Dedifferentiated amniotic fluid mesenchymal stem cell (primary cell): ENCODE measurements around the gene LIM2.

Source experiments
- DNase-seq: peaks from one replicate; pipeline ENCODE4 v3.0.0-alpha.2; 2016; ENCODE audit errors: extremely low spot score

Gene LIM2

DNA sequence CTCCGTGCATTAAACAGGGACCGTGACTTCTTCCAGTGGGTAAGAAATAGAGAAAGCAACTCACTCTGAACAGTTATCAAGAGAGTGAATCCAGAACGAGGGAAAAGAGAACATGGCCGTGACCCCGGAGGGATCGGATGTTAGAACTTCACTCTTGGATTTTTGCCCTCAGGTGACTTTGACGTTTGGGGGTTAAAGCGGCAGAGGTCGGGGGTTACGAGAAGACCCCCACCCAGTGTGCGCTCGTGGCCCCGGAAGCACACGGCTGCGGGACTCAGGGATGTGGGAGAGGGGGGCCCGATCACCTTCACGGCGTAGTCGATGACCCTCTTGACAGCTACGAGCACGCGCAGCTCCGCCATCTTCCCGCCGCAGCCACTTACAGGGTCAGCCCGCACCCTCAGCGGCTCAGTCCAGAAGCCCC is 21.8 kb downstream of the LIM2 start, which contains the start of gene ETFB:
Gene ETFB, minus strand, starts transcription at position 424 of the 424 bp plus-strand sequence. Its CDS starts 62 bp downstream, at position 362.
- no peak for DNase-seq

- peak; percentile 22 for DNase-seq
These were observed 22.4 kb downstream of the LIM2 start for GRCh38 chr19:51365211-51365964.

GRCh38 chr19:51364200-51365106 is 23.3 kb downstream of the LIM2 start:
- DNase-seq, result no peak

DNA sequence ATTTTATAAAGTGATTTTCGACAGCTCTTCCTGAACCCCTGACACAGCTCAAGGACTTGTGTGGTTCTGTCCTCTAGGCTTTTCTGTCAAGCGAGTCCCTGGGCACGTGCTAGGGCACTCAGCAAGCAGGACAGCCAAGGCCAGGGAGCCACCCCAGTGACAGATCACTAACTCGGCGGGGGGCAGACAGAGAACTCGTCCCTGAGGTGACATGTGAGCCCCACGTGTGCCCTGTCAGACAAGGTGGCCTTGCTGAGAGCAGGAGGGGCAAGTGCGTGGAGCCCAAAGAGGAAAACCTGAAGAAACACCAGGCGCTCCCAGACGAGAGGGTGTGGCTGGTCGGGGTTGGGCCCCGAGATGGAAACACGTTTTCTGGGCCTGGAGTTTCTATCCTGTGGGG is 26.5 kb downstream of the LIM2 start:
- DNase-seq, result no peak

- DNase-seq, result peak; percentile 75
These were observed 28.5 kb downstream of the LIM2 start for GRCh38 chr19:51359294-51359693.

DNA sequence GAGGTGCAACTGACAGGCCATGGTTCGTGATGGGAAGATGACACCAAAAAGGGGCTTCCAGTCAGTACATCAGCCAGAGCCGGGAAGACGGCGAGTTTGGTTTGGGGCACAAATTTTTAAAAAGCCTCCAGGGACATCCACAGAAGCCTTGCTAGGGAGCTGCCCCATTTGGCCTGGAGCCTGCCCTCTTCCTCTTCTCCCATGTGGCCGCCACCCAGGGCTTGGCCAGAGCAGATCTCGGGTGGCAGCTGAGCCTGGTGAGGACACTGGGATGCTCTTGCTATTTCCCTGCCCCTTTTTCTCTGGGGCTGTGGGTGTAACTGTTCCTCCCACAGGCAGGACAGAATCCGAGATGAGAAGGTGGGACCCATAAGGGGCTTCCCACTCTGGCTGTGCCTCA is 29.8 kb downstream of the LIM2 start:
- DNase-seq, result no peak

- DNase-seq, result no peak
These were observed 31.5 kb downstream of the LIM2 start for GRCh38 chr19:51356159-51356801.

DNA sequence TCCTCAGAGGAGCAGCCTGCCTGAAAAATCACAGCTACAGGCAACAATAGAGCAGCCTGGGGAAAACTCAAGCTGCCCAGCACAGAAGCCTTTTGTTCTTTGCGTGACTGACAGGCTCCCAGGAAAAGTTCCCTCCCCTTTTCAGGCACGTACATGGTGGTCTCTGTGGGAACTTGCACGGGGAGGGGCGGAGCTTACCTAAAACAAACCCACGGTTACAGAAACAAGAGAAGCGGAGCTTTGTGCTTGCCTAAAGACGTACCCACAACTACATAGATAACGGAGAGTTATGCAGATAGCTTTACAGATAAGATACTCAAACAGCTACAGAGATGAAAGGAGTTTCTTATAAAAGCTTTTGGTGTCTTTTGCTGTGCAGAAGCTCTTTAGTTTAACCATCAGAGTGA is 33.0 kb downstream of the LIM2 start:
- DNase-seq, result no peak

- DNase-seq, result no peak
These were observed 33.6 kb downstream of the LIM2 start for GRCh38 chr19:51354103-51354741.

DNA sequence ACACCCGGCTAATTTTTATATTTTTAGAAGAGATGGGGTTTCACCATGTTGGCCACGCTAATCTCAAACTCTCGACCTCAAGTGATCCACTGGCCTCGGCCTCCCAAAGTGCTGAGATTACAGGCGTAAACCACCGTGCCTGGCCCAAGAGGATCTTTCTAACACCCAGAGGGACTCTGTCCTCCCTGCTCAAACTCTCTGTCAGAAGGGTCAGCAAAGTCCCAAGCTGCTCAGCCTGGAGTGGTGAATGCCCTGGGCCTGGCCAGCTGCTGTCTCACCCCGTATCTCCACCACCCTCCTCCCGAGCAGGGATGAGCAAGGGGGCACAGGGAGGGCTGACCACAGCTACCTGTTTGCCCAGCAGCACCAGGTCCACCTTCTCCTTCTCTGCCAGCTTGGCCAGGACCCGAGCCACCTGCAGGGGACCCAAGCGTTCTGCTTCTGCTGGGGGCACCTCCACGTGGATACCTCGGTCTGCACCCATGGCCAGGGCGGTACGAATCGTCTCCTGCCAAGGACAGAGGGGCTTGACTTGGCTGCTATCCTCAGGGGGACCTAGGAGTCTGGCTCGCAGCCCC is 34.9 kb downstream of the LIM2 start:
- DNase-seq, result no peak

DNA sequence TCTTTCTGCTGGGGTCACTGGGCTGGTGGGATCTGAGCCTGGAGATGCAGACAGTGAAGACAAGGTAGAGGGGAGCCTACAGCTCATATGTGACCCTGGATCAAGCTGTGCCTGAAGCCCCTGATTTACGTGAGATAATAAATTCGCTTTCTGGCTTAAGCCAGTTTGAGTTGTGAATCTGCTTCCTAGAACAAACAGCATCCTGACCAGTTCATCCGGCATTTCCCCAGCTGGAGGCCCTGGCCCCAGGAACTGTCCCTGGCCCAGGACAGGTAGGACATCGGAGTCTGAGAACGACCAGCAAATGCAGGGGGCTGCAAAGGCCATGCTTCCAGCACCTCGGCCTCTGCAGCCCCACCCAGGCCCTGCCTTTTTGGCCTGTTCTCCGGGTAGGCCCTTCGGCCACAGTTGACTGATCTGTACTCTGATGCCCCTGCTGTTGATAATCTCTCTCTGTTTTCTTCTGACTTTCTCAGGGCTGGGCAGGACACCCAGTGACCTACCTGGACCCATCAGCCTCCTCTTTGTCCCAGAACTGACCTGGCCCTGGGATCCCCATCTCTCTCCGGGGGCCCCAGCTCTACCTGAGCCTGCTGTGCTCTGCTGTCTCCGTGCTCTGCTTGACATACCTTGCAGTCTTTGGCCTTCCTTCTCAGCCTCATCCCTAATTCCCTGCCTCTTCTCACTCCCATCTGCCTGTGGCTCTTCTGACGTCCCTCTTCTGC is 36.3 kb downstream of the LIM2 start:
- DNase-seq, result no peak

- no peak for DNase-seq
These were observed 40.4 kb downstream of the LIM2 start for GRCh38 chr19:51347209-51347928.

- DNase-seq, result no peak
These were observed 41.0 kb downstream of the LIM2 start for GRCh38 chr19:51346742-51347141.

DNA sequence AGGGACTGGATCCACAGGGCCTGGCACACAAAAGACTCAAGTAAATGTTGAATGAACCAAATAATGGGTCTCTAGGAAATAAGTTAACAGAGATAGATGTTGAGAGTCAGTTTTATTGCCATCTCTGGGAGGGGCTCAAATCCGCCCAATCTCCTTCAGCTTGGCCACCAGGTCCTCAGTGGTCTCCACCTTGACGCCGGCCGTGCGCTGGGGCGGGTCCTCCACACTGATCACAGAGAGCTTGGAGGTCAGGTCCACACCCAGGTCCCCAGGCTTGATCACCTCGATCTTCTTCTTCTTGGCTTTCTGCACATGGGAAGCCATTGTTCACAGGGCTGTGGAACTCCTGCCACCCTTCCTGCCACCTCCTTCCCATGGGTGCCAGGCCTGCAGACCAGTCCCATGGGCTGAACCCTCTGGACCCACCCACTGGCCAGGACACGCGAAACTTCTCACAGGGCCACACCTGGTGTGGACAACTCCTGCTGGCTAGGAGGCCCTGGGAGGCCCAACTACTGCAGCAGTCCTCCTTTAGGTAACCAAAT is 42.6 kb downstream of the LIM2 start:
- no peak for DNase-seq

DNA sequence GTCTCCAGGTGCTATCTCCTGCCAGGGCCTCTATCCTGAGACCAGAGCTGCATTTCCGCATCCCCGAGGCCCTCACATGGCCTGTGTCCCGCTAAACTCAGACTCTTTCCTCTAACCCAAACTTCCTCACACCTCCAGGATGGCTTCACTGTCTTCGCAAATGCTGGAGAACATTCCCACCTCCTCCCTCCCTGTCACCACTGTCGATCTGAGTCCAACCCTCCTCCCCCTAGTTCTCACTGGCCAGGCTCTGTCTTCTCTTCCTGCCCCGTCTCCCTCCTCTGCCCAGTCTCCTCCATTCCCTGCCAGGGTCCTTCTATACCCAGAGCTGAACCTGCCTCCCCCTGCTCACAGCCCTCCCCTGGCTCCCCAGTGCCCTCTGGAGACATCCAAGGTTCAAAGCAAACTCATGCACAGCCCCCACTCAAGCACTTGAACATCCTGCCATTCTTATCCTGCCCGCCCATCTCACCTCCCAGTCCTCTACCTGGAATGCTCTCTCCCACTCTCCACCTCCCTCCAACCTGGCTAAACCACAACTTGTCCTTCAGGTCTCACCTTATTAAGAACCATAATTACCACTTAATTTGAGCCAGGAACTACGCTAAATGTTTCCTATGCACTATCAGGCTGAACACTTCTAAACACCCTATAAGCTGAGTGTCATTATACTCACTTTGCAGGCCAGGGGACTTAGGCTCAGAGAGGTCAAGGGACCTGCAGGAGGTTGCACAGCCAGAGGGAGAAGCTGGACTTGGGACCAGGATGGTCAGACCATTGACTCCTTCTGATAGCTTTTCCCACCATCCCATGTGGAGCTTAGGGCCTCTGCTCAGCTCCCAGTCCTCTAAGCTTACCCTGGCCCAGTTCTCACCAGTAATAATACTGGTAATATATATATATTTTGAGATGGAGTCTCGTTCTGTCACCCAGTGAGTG is 44.9 kb downstream of the LIM2 start:
- no peak for DNase-seq

DNA sequence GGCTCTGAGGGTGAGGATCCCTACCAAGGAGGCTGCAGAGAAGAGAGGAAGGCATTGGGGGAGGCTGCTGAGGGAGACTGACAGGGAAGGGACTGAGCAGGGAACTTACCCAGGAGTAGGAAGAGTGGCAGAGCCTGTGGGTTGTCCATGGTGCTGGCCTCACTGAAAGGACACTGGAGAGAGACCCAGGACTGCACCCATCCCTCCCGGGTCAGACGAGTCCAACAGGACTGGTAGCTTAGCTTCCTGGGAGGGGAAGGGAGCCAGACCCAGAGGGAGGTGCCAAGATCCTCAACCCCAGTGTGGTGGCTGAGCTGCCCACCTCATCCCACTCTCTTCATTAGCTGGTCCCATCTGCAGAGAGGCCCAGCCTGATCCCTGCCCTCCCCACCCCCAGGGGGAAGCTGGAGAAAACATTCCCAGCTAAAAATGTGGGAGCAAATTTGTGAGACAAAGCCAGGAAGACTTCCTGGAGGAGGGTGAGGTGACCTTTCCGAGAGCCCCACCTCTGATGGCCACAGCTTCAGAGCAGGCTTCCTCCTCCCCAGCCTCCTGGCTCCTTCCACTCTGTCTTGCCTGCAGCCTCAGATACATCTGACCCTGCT is 45.7 kb downstream of the LIM2 start, which contains the start of gene VSIG10L:
Gene VSIG10L, minus strand, starts transcription at position 164 of the 605 bp plus-strand sequence. Its CDS starts 15 bp downstream, at position 149.
- DNase-seq, result no peak

- DNase-seq, result no peak
These were observed 46.7 kb downstream of the LIM2 start for GRCh38 chr19:51341066-51341465.
